HepG2 (cell line): ENCODE data around the gene KIF22. TPM values are rescaled to one million over a fixed set of nuclear protein-coding genes. Genes with fewer than 3 reads are reported as not detected.

ENCODE experiments used
- ASH2L ChIP-seq: fragments of 300-600, 200-600 bp; sonication (generic); IDR thresholded peaks from 2 replicates; pipeline ENCODE4 v1.7.0; 2017; ENCODE audit warnings: low read depth, mild to moderate bottlenecking, moderate library complexity, mixed read lengths, low read length; ENCODE audit not compliant: insufficient read length
- ATF7 ChIP-seq, 2 experiments: fragments of 450-650 bp in 1 of 2; sonication (generic) in 1 of 2; formaldehyde crosslinking in 1 of 2; IDR thresholded peaks; 2 replicates each; pipeline versions ENCODE4 v1.4.0 to v1.6.1; 2016 to 2020; ENCODE audit warnings: antibody characterized with exemption in 1 of 2, mild to moderate bottlenecking in 1 of 2, missing genetic modification reagents in 1 of 2
- CC2D1A ChIP-seq: sonication (generic); formaldehyde crosslinking; IDR thresholded peaks from 2 replicates; pipeline ENCODE4 v1.8.1; 2023; ENCODE audit warnings: mild to moderate bottlenecking, missing genetic modification reagents
- DNMT1 ChIP-seq: sonication (generic); formaldehyde crosslinking; IDR thresholded peaks from 2 replicates; pipeline ENCODE4 v1.5.1; 2020; ENCODE audit warnings: mild to moderate bottlenecking, missing genetic modification reagents
- ETV6 ChIP-seq: sonication (generic); formaldehyde crosslinking; conservative IDR thresholded peaks from 2 replicates; pipeline ENCODE4 v1.4.0; 2020; ENCODE audit warnings: missing genetic modification reagents
- REL ChIP-seq: sonication (generic); formaldehyde crosslinking; conservative IDR thresholded peaks from 2 replicates; pipeline ENCODE4 v1.8.0; 2022; ENCODE audit warnings: mild to moderate bottlenecking, missing genetic modification reagents, moderate library complexity
- RFX1 ChIP-seq: fragments of 450-650 bp; IDR thresholded peaks from 2 replicates; pipeline ENCODE4 v1.6.1; 2017
- RXRA ChIP-seq: sonication (generic); formaldehyde crosslinking; IDR thresholded peaks from 2 replicates; pipeline ENCODE4 v1.5.1; 2020; ENCODE audit warnings: missing genetic modification reagents
- SAFB2 ChIP-seq: sonication (generic); formaldehyde crosslinking; IDR thresholded peaks from 2 replicates; pipeline ENCODE4 v1.5.1; 2020; ENCODE audit warnings: missing genetic modification reagents, low read depth, mild to moderate bottlenecking, borderline replicate concordance
- SMC3 ChIP-seq: IDR thresholded peaks from 2 replicates; pipeline ENCODE4 v1.6.1; 2011; ENCODE audit warnings: low read length, improper control_type of control experiment
- SP4 ChIP-seq: sonication (generic); formaldehyde crosslinking; IDR thresholded peaks from 2 replicates; pipeline ENCODE4 v1.8.1; 2023; ENCODE audit warnings: mild to moderate bottlenecking, missing genetic modification reagents
- YY1 ChIP-seq: IDR thresholded peaks from 2 replicates; pipeline ENCODE4 v1.6.1; 2011; ENCODE audit warnings: low read length, low read depth, moderate library complexity, mild to moderate bottlenecking; ENCODE audit not compliant: insufficient read depth, insufficient replicate concordance
- ZNF235 ChIP-seq: sonication (generic); formaldehyde crosslinking; IDR thresholded peaks from 2 replicates; pipeline ENCODE4 v1.8.1; 2023; ENCODE audit warnings: mild to moderate bottlenecking, missing genetic modification reagents, borderline replicate concordance
- ZNF282 ChIP-seq: fragments of 450-650 bp; IDR thresholded peaks from 2 replicates; pipeline ENCODE4 v1.6.1; 2018; ENCODE audit not compliant: partially characterized antibody
- ZNF747 ChIP-seq: sonication (generic); formaldehyde crosslinking; IDR thresholded peaks from 2 replicates; pipeline ENCODE4 v1.8.1; 2023; ENCODE audit warnings: missing genetic modification reagents, mild to moderate bottlenecking, borderline replicate concordance
- polyA plus RNA-seq, 8 experiments: library from polyadenylated mRNA; depleted of rRNA in 3 of 8; stranded (reverse) in 7 of 8; unstranded in 1 of 8; fragments of >200 nt; fragmentation: Illumina TruSeq in 4 of 8; extraction: Trizol in 4 of 8; gene quantifications; 2 replicates each; pipeline versions ENCODE4 v1.2.1 to v1.2.3, GENCODE V29; 2011 to 2016; ENCODE audit warnings: low read depth in 4 of 8, missing spikeins in 1 of 8, mixed read lengths in 1 of 8; ENCODE audit not compliant: insufficient read depth in 1 of 8
- total RNA-seq, 5 experiments: library from RNA; depleted of rRNA; stranded (reverse); fragments of >200 nt; fragmentation: Illumina TruSeq; extraction: Trizol; gene quantifications; 2 replicates each; pipeline ENCODE4 v1.2.3, GENCODE V29; 2016; ENCODE audit warnings: low read depth in 1 of 5
- TF ChIP-seq, protein P1 (sequence below): sonication (generic); formaldehyde crosslinking; conservative IDR thresholded peaks from 2 replicates; pipeline ENCODE4 v1.4.0; 2020; ENCODE audit warnings: missing genetic modification reagents
- TF ChIP-seq, protein P2 (sequence below): sonication (generic); formaldehyde crosslinking; IDR thresholded peaks from 2 replicates; pipeline ENCODE4 v1.5.1; 2020; ENCODE audit warnings: missing genetic modification reagents, mild to moderate bottlenecking, borderline replicate concordance
- TF ChIP-seq, protein P3 (sequence below): sonication (generic); formaldehyde crosslinking; IDR thresholded peaks from 2 replicates; pipeline ENCODE4 v1.5.1; 2020; ENCODE audit warnings: missing genetic modification reagents, mild to moderate bottlenecking, borderline replicate concordance
- TF ChIP-seq, protein P4 (sequence below): sonication (generic); formaldehyde crosslinking; IDR thresholded peaks from 2 replicates; pipeline ENCODE4 v1.5.0; 2020; ENCODE audit warnings: missing genetic modification reagents
- TF ChIP-seq, protein P5 (sequence below): sonication (generic); formaldehyde crosslinking; IDR thresholded peaks from 2 replicates; pipeline ENCODE4 v1.4.0; 2020; ENCODE audit warnings: mild to moderate bottlenecking, missing genetic modification reagents
- TF ChIP-seq, protein P6 (sequence below): sonication (generic); formaldehyde crosslinking; IDR thresholded peaks from 2 replicates; pipeline ENCODE4 v1.8.0; 2022; ENCODE audit warnings: missing genetic modification reagents, low read depth, mild to moderate bottlenecking, borderline replicate concordance
- TF ChIP-seq, protein P7 (sequence below): sonication (generic); formaldehyde crosslinking; IDR thresholded peaks from 2 replicates; pipeline ENCODE4 v1.4.0; 2020; ENCODE audit warnings: mild to moderate bottlenecking, low read depth, missing genetic modification reagents

The KIF22 gene
- total and polyA plus RNA-seq, 2 of the 13 experiments (the other 11 are each of a cell fraction or from before 2014, with no cell fraction given), result 95.8 to 118 TPM

DNA sequence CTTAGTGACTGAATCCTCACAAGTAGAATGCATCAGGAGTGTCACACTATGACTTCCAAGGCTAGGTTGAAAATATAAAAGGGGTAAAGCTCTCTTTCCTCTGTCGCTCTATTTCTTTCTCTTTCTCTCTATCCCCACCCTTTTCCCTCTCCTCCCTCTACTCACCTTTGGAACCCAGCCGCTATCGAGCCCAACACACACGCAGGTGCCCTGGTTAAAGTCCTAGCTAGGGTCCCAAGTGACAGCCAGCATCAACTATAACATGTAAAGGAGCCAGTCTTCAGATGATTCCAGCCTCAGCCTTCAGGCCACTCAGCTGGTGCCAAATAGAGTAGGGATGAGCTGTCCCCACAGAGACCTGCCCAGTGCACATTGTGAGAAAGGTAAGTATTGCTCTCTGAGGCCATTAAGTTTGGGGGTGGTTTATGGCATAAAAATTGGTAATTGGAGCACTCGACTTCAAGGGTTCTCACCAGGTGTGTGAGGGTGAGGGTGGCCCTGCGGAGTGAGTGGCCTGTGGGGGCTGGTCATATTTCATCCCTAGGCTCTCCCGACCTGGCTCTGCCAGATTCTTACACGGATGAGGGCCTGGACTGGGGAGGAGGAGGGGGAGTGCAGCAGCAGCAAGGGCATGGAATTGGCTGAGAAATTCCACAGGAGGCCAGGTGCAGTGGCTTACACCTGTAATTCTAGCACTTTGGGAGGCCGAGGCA is 29.8 kb upstream of the KIF22 start (continued):
- TF ChIP-seq, protein P1, sequence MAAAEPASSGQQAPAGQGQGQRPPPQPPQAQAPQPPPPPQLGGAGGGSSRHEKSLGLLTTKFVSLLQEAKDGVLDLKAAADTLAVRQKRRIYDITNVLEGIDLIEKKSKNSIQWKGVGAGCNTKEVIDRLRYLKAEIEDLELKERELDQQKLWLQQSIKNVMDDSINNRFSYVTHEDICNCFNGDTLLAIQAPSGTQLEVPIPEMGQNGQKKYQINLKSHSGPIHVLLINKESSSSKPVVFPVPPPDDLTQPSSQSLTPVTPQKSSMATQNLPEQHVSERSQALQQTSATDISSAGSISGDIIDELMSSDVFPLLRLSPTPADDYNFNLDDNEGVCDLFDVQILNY (CRISPR knock-in tag), result no peak
- TF ChIP-seq ZNF282, result no peak
- TF ChIP-seq ZNF235 (CRISPR knock-in tag), result no peak
- no peak for TF ChIP-seq RXRA
- no peak for TF ChIP-seq RFX1
- TF ChIP-seq SP4 (CRISPR knock-in tag), result no peak
- TF ChIP-seq, protein P2, sequence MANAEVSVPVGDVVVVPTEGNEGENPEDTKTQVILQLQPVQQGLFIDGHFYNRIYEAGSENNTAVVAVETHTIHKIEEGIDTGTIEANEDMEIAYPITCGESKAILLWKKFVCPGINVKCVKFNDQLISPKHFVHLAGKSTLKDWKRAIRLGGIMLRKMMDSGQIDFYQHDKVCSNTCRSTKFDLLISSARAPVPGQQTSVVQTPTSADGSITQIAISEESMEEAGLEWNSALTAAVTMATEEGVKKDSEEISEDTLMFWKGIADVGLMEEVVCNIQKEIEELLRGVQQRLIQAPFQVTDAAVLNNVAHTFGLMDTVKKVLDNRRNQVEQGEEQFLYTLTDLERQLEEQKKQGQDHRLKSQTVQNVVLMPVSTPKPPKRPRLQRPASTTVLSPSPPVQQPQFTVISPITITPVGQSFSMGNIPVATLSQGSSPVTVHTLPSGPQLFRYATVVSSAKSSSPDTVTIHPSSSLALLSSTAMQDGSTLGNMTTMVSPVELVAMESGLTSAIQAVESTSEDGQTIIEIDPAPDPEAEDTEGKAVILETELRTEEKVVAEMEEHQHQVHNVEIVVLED (CRISPR knock-in tag), result no peak
- TF ChIP-seq SMC3, result no peak
- TF ChIP-seq, protein P3, sequence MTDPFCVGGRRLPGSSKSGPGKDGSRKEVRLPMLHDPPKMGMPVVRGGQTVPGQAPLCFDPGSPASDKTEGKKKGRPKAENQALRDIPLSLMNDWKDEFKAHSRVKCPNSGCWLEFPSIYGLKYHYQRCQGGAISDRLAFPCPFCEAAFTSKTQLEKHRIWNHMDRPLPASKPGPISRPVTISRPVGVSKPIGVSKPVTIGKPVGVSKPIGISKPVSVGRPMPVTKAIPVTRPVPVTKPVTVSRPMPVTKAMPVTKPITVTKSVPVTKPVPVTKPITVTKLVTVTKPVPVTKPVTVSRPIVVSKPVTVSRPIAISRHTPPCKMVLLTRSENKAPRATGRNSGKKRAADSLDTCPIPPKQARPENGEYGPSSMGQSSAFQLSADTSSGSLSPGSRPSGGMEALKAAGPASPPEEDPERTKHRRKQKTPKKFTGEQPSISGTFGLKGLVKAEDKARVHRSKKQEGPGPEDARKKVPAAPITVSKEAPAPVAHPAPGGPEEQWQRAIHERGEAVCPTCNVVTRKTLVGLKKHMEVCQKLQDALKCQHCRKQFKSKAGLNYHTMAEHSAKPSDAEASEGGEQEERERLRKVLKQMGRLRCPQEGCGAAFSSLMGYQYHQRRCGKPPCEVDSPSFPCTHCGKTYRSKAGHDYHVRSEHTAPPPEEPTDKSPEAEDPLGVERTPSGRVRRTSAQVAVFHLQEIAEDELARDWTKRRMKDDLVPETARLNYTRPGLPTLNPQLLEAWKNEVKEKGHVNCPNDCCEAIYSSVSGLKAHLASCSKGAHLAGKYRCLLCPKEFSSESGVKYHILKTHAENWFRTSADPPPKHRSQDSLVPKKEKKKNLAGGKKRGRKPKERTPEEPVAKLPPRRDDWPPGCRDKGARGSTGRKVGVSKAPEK, result 0 out of 2 replicates have a peak, but pooled peaks have one; percentile 42
- TF ChIP-seq DNMT1 (CRISPR knock-in tag), result no peak
- TF ChIP-seq, protein P4, sequence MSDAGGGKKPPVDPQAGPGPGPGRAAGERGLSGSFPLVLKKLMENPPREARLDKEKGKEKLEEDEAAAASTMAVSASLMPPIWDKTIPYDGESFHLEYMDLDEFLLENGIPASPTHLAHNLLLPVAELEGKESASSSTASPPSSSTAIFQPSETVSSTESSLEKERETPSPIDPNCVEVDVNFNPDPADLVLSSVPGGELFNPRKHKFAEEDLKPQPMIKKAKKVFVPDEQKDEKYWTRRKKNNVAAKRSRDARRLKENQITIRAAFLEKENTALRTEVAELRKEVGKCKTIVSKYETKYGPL, result no peak
- TF ChIP-seq, protein P5, sequence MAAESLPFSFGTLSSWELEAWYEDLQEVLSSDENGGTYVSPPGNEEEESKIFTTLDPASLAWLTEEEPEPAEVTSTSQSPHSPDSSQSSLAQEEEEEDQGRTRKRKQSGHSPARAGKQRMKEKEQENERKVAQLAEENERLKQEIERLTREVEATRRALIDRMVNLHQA, result no peak
- no peak for TF ChIP-seq REL (CRISPR knock-in tag)
- TF ChIP-seq ASH2L, result no peak
- TF ChIP-seq ETV6 (CRISPR knock-in tag), result no peak
- no peak for TF ChIP-seq SAFB2 (CRISPR knock-in tag)
- TF ChIP-seq CC2D1A (CRISPR knock-in tag), result no peak
- TF ChIP-seq, protein P6, sequence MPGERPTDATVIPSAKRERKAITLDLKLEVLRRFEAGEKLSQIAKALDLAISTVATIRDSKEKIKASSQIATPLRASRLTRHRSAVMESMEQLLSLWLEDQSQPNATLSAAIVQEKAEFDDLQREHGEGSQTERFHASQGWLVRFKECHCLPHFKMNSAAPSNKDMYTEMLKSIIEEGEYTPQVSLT, result no peak
- TF ChIP-seq, protein P7, sequence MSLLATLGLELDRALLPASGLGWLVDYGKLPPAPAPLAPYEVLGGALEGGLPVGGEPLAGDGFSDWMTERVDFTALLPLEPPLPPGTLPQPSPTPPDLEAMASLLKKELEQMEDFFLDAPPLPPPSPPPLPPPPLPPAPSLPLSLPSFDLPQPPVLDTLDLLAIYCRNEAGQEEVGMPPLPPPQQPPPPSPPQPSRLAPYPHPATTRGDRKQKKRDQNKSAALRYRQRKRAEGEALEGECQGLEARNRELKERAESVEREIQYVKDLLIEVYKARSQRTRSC (CRISPR knock-in tag), result no peak
- no peak for TF ChIP-seq ZNF747
- no peak for TF ChIP-seq ATF7 (IDR thresholded peaks at IDR 0.05)
- TF ChIP-seq ATF7 (CRISPR knock-in tag; IDR thresholded peaks at IDR 0.05), result no peak
- TF ChIP-seq YY1, result no peak
